DMS53 treated with DMSO at 0.1 percent for 48 hours (cell line): ENCODE results near the gene SERPING1.

Experiments used
- DNase-seq: peaks from one replicate; lab custom pipeline; 2025; ENCODE audit not compliant: unreplicated experiment; lab: John Stamatoyannopoulos, UW

SERPING1 gene

GRCh38 chr11:57638005-57638781 lies 40.7 kb downstream of the SERPING1 start:
- no peak for DNase-seq

- no peak for DNase-seq
Observed at GRCh38 chr11:57638811-57639320, 41.4 kb downstream of the SERPING1 start.

DNA sequence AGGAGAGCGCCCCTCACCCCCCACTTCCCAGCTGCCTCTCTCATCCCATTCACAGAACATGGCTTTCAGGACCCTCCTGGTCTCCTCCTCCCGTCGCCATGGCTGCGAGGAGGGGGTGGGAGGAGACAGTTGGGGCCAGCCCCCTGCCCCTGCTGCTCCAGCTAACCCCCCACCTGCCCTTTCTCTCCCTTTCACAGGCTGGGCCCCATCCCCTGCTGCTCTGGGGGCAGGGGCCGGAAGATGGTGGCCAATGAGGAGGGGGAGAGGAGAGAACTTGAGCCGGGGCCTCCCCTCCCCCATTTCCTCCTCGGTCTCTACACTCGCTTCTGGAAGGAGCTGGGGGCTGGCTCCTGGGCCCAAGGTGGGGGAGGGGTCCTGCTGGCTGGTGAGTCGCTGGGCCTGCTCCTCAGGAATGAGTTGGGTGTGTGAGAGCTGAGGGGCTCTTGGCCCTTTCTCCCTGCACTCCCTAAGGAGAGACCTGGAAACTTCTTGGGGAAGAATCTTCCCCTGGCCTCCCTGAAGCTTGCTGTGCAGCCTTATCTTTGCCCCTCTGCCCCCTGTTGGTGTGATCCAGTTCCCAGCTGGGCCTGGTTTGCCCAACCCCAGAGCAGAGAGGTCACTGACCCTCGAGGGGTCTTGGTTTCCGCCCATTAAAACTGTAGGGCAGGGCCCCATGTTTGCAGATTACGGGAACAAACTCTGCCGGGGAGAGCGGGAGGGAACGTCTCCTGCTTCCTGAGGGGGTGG lies 42.0 kb downstream of the SERPING1 start:
- DNase-seq, result no peak

DNA sequence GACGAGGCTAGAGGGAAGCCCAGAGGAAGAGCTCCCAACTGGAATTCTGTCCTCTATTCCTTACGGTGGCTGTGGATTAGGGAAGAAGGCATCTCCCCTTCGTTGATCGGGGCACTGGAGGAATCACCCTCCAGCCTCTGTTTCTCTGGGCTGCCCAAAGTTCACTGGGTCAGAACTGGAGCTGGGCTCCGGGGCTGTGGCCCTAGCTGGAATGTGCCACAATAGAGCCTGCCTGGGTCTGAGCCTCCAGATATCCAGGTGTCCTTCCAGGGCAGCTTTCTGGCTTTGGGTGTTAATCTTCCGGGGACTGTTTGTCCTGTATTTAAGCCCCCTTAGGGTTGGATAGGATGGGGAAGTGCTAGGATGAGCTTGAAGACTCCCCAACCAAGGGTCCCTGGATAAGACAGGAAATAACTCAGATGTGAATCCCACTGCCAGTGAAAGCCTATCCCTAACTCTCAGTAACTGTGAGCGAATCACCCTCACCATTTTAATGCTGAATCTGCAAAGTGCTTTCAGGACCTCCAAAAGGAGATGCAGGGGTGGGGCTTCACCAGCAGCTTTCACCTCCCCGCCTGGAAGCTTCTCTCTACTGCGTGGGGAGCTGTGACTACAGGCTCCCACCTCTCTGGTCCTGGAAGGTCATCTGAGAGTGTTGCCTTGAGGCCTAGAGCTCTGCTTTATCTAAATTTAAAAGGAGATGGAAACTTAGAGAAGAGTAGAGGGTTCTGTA lies 42.7 kb downstream of the SERPING1 start:
- no peak for DNase-seq

DNA sequence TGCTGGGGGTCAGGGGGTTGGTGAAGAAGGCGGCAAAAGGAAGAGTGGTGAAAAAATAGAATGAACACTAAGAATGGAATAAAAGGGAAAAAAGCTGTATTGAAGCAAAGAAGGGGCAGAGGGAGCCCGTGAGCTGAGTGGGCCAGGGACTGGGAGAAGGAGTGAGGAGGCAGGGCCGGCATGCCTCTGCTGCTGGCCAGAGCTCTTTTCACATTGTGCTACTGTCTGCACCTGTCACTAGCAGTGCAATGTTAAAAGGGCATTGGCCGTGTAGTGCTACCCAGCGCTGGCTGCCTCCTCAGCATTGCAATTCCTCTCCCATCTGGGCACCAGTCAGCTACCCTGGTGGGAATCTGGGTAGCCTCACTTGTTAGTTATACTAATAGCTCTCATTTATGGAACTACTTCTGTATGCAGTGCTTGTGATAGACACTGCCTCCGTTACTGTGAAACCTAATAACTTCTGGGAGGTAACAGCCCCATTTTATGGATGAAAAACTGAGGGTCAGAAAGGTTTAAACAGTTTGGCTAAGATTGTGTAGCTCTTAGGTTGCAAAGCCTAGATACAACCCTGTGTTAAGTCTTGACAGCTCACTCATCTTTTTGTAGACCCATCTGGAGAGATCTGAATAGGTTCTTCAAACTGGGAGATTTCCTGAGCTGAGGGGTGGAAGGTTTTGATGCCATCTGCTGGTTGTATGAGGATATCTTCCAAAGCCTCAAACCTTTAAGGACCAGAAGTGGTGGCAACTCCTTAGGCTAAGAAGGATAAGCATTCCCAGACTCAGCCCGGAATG lies 43.7 kb downstream of the SERPING1 start:
- DNase-seq, result peak; percentile 4

DNA sequence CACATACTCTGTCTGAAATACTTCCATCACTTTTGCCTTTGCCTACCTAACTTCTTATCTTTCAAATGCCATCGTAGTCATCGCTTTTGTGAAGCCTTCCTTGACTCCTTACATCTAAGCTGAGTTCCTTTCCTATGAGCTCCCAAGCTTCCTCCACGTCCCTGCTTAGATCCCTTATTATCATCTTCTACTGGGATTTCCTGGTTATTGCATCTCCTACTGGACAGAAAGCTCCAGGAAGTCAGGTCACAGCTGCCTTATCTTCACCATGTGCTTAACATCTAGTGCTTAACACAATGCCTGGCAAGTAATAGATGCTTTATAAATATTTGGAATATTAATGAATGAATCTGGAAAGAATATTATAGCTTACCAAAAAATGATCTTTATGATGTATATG lies 46.3 kb downstream of the SERPING1 start:
- no peak for DNase-seq

GRCh38 chr11:57644748-57645688 lies 47.5 kb downstream of the SERPING1 start:
- peak; percentile 2 for DNase-seq

DNA sequence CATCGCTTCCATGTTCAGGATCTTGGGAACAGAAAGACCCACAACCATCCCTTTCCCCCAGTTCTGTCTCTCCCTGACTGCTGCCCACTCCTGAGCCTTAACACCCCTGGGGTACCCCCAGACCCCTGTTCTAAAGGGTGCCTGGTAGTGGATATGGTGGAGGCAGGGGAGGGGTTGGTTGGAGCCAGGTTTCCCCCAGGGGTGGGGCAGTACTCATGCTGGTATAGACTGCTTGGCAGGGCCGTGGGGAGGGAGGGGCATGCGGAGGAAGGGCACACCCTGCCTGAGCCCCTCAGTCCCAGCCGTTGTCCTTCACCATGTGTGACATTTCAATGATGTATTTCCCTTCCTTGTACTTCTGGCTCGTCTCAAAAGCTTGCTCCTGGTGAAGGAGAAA lies 48.2 kb downstream of the SERPING1 start:
- DNase-seq, result no peak

DNA sequence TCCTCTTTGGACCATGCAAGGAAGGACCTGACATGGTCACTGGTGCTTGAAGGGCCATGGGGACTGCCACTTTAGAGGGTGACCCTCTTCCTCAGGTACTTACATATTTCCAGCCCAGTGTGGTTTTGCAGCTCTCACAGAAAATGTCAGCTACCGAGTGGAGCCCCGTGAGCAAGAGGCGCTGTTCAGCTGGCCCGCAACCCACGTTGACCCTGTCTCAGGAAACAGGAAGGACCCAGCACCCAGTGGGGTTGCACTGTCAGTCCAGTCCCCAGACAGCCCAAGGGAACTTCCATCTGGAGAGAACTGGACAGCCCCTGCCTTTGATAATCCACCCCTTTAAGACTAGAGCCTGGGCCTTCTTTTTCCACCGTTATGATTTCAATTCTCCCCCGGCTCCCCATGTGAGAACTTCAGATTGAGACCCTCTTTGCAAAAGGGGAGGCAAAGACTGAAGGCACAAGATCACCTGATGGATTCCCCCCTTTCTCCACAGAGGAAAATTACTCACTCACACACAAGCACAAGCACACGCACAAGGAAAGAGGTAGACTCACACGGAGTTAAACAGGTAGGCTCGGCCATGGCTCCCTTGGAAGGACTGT lies 48.8 kb downstream of the SERPING1 start:
- no peak for DNase-seq

- DNase-seq, result no peak
Observed at GRCh38 chr11:57646799-57647303, 49.4 kb downstream of the SERPING1 start.

- DNase-seq, result no peak
Observed at GRCh38 chr11:57647372-57647771, 49.9 kb downstream of the SERPING1 start.

DNA sequence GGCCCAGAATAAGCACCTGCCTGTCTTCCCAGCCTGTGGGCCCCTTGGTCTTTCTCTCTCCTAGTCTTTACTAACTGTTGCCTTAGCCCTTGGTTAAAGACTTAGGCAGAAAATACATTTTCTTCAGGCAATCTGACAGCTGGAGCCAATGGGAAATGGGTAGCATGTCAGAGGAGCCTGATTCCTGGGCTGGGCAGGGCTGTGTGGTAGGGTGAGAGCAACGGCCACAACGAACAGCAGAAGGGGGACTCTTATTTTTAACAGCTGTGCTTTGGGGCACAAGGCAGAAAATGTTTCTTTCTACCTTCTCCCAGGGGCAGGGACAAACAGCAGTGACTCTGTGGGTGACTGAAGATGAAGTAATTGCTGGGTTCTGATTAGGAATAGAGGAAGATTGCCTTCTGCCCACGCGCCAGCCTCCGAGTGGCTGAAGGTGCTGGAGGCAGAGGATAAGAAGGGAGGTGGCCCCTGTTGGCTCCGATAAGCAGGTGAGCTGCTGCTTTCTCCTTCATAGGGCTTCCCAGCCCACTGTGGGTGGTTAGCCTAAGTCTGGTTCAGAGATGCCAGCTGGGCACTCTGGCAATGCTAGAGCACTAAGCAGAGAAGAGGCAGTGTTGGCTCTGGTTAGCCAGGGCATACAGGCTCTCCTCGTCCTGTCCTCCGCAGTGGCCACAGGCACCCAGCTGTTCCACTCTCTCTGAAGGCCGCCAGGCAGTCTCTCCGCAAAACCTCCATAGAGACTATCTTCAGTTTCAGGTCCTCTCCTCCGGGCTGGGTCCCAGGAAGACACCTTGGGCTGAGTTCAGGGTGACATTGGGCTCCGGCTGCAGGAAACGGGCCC lies 50.7 kb downstream of the SERPING1 start:
- DNase-seq, result no peak

DNA sequence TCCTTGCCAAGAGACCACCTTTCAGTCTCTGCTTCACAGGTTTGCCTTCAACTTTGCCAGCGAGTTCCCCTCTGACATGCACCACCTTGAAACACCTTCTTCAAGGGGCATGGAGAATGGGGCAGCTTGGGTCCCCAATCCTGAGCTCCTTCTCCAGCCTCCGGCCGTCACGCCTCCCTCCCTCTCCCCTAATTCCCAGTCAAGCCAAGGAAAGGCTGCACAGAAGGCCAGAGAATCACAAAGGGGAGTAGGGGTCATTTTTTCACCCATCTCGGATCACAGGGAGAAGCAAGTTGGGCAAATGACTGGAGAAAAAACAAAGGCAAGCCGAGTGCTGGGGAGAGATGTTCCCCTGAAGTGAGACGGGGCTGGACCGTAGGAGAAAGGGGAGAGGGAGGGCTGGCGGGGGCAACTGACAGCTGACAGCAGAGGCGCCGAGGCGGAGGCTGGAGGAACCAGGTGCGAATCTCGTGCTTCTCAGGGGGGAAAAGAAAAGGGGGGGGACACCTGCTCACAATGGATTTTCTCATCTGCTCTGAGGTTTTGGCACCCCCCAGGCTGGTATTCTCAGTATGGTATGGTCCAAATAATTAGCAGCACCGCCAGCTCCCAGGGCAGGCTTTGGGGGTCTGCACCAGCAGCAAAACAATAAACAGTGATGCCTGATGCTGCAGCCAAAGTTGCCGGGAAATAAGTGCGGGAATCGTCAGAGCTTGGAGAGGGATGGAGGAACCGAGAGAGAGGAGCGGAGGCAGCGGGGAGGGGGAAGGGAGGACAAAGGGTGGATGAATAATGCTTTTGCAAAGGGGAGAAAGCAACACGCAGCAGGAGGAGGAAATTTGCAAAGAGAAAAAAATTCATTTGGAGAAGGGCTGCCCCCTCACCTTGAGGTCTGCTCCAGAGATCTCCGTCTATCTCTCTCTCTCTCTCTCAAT lies 51.6 kb downstream of the SERPING1 start:
- DNase-seq, result no peak

GRCh38 chr11:57649826-57650738 lies 52.6 kb downstream of the SERPING1 start, which contains the start of gene YPEL4:
TSS of gene YPEL4 (minus strand) at chr11:57649912. CDS start at chr11:57647107, 2,805 bp downstream.
- no peak for DNase-seq

DNA sequence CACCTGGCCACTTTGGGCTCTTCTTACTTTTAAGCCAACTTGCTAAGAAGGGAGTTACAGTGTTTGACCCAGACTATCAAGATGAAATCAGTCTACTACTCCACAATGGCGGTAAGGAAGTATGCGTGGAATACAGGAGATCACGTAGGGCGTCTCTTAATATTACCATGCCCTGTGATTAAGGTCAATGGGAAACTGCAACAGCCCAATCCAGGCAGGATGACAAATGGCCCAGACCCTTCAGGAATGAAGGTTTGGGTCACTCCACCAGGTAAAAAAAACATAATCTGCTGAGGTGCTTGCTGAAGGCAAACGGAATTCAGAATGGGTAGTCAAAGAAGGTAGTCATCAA lies 53.2 kb downstream of the SERPING1 start:
- DNase-seq, result no peak

DNA sequence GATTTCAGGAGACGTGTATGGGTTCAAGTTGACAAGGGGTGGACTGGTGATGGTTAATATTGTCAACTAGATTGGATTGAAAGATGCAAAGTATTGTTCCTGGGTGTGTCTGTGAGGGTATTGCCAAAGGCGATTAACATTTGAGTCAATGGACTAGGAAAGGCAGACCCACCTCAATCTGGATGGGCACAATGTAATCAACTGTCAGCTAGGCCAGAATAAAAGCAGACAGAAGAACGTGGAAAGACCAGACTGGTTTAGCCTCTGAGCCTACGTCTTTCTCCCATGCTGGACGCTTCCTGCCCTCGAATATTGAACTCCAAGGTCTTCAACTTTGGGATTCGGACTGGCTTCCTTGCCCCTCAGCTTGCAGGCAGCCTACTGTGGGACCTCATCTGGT lies 53.9 kb downstream of the SERPING1 start:
- DNase-seq, result no peak
